ENCODE results near the gene TCAF1. TPM values are rescaled to one million over a fixed set of nuclear protein-coding genes. Genes with fewer than 3 reads are reported as not detected.
A peak's percentile ranks its signal among the peaks of the same experiment; 100 is the strongest.

TCAF1 gene
- total RNA-seq, 4 donors from 2014 or later, result 8.6 to 38.6 (median 33.1) TPM

- H3K36me3 ChIP-seq, result no peaks in the 10 kb centered on the region
- TF ChIP-seq EP300 (IDR thresholded peaks at IDR 0.05; ENCODE audit: low read depth) (no peak), POLR2AphosphoS5 (IDR thresholded peaks at IDR 0.05) (no peak), CTCF (IDR thresholded peaks at IDR 0.05) (no peak), POLR2A (IDR thresholded peaks at IDR 0.05) (no peak)
- intact Hi-C loops (cut with DNase I; ENCODE audit: low total_unique reads), result no loop called here
- WGBS, 2 donors (ENCODE audit: low coverage in 1 of 2), result 95 to 98% methylated on average over 4 to 5 of the region's 5 CpGs
- no peak for DNase-seq
- H3K27me3 ChIP-seq, result no peaks in the 10 kb centered on the region
- in situ Hi-C loops (cut with MboI; ENCODE audit: low pct_ligation_motif_present in 1 of 4, low pct_unique_long_range_greater_than_20kb in 1 of 4, low sequenced_read_pairs in 3 of 4), result no loop called here
- H3K9me3 ChIP-seq, result no peaks in the 10 kb centered on the region
- H3K27ac ChIP-seq, result no peak overlapping the region
- H3K4me1 ChIP-seq, result peaks cover 0 to 5% (median 0%) of the 10 kb centered on the region in 4 donors
- H3K4me3 ChIP-seq, result no peak overlapping the region
Measured at GRCh38 chr7:143906895-143907294, 4.9 kb upstream of the TCAF1 start.

- H3K4me3 ChIP-seq, result no peak overlapping the region
- WGBS, 2 donors (ENCODE audit: low coverage in 1 of 2), result 86 to 87% methylated on average over 7 to 9 of the region's 9 CpGs
- intact Hi-C loops (cut with DNase I; ENCODE audit: low total_unique reads), result no loop called here
- in situ Hi-C loops (cut with MboI; ENCODE audit: low pct_ligation_motif_present in 1 of 4, low pct_unique_long_range_greater_than_20kb in 1 of 4, low sequenced_read_pairs in 3 of 4), result no loop called here
- H3K27me3 ChIP-seq, result no peaks in the 10 kb centered on the region
- H3K27ac ChIP-seq, result no peak overlapping the region
- peaks cover 0 to 5% (median under 1%) of the 10 kb centered on the region in 4 donors for H3K4me1 ChIP-seq
- H3K36me3 ChIP-seq, result no peaks in the 10 kb centered on the region
- TF ChIP-seq POLR2AphosphoS5 (IDR thresholded peaks at IDR 0.05) (no peak), EP300 (IDR thresholded peaks at IDR 0.05; ENCODE audit: low read depth) (no peak), CTCF (IDR thresholded peaks at IDR 0.05) (no peak), POLR2A (IDR thresholded peaks at IDR 0.05) (no peak)
- DNase-seq, result no peak
- H3K9me3 ChIP-seq, result no peaks in the 10 kb centered on the region
Measured at GRCh38 chr7:143906151-143906550, 4.2 kb upstream of the TCAF1 start.

- H3K36me3 ChIP-seq, result no peaks in the 10 kb centered on the region
- in situ Hi-C loops (cut with MboI; ENCODE audit: low pct_ligation_motif_present in 1 of 4, low pct_unique_long_range_greater_than_20kb in 1 of 4, low sequenced_read_pairs in 3 of 4) (no loop called here), intact Hi-C loops (cut with DNase I; ENCODE audit: low total_unique reads) (no loop called here)
- H3K27ac ChIP-seq, result peak overlapping the region in 1 of 4 donors; percentile 32
- no peak for DNase-seq
- H3K4me1 ChIP-seq, result peaks cover 0 to 12% (median 6%) of the 10 kb centered on the region in 4 donors
- H3K4me3 ChIP-seq, result no peak overlapping the region
- H3K27me3 ChIP-seq, result no peaks in the 10 kb centered on the region
- TF ChIP-seq POLR2AphosphoS5 (IDR thresholded peaks at IDR 0.05) (no peak), POLR2A (IDR thresholded peaks at IDR 0.05) (no peak), EP300 (IDR thresholded peaks at IDR 0.05; ENCODE audit: low read depth) (no peak), CTCF (IDR thresholded peaks at IDR 0.05) (no peak)
- WGBS, 2 donors (ENCODE audit: low coverage in 1 of 2), result 56 to 74% methylated on average over 1 of the region's 1 CpG
- no peaks in the 10 kb centered on the region for H3K9me3 ChIP-seq
Measured at GRCh38 chr7:143905509-143905908, 3.5 kb upstream of the TCAF1 start.

- no peak for DNase-seq
- whole genome bisulfite sequencing, 2 donors (ENCODE audit: low coverage in 1 of 2), result 68 to 80% methylated on average over 1 to 14 of the region's 14 CpGs
- Histone ChIP-seq H3K4me1 (peaks cover 11 to 34% (median 20%) of the 10 kb centered on the region in 4 donors), H3K27ac (peak overlapping the region; percentile 89 to 96 (median 93)), H3K27me3 (no peaks in the 10 kb centered on the region), H3K36me3 (no peaks in the 10 kb centered on the region), H3K9me3 (no peaks in the 10 kb centered on the region), H3K4me3 (peak overlapping the region in 3 of 4 donors; percentile 64 to 68 (median 64))
- intact Hi-C loops (cut with DNase I; ENCODE audit: low total_unique reads) (loop anchor here (2.0 kb wide), 1 partner anchor 22 kb away; no protein-coding TSS in a partner anchor), in situ Hi-C loops (cut with MboI; ENCODE audit: low pct_ligation_motif_present in 1 of 4, low pct_unique_long_range_greater_than_20kb in 1 of 4, low sequenced_read_pairs in 3 of 4) (no loop called here)
- TF ChIP-seq POLR2A (IDR thresholded peaks at IDR 0.05), result no peak
- TF ChIP-seq POLR2AphosphoS5 (IDR thresholded peaks at IDR 0.05), result no peak
- no peak for TF ChIP-seq EP300 (IDR thresholded peaks at IDR 0.05; ENCODE audit: low read depth)
- no peak for TF ChIP-seq CTCF (IDR thresholded peaks at IDR 0.05)
Measured at GRCh38 chr7:143902332-143902899, 440 bp upstream of the TCAF1 start.

All from transverse colon (tissue), 4 donors.